Neuronal stem cell (in vitro differentiated cells): Measurements from ENCODE around the gene ACTN1.

ENCODE experiments used
- DNase-seq: peaks from one replicate; pipeline ENCODE4 v3.0.0-alpha.2; 2013; ENCODE audit warnings: low spot score
- H2AFZ ChIP-seq: one replicate; pipeline ENCODE4 v1.6.1; 2013; ENCODE audit warnings: mild to moderate bottlenecking, low read length, inconsistent platforms
- H2AK5ac ChIP-seq: 2 replicates; pipeline ENCODE4 v1.6.1; 2013; ENCODE audit warnings: low read depth, mild to moderate bottlenecking, inconsistent platforms, low read length, moderate library complexity, mixed read lengths
- H2BK120ac ChIP-seq: 2 replicates; pipeline ENCODE4 v1.6.1; 2013; ENCODE audit warnings: low read depth, mild to moderate bottlenecking, inconsistent platforms, low read length, moderate library complexity, mixed read lengths
- H2BK12ac ChIP-seq: one replicate; pipeline ENCODE4 v1.6.1; 2013; ENCODE audit warnings: low read length, inconsistent platforms
- H2BK15ac ChIP-seq: 2 replicates; pipeline ENCODE4 v1.6.1; 2013; ENCODE audit warnings: mild to moderate bottlenecking, low read length, inconsistent platforms, mixed read lengths
- H2BK5ac ChIP-seq: one replicate; pipeline ENCODE4 v1.6.1; 2013; ENCODE audit warnings: inconsistent platforms, mild to moderate bottlenecking, low read length, moderate library complexity
- H3K14ac ChIP-seq: one replicate; pipeline ENCODE4 v1.6.1; 2013; ENCODE audit warnings: low read length, inconsistent platforms
- H3K18ac ChIP-seq: 2 replicates; pipeline ENCODE4 v1.6.1; 2013; ENCODE audit warnings: low read length, inconsistent platforms
- H3K23ac ChIP-seq: 2 replicates; pipeline ENCODE4 v1.6.1; 2013; ENCODE audit warnings: low read depth, mild to moderate bottlenecking, mixed read lengths, low read length, inconsistent platforms; ENCODE audit not compliant: poor library complexity
- H3K27ac ChIP-seq: replicated peaks from 3 replicates; pipeline ENCODE4 v1.5.1; 2013; ENCODE audit warnings: low read length, inconsistent platforms
- H3K27me3 ChIP-seq, 3 experiments: 2 replicates each; pipeline ENCODE4 v1.6.1; 2013; ENCODE audit warnings: low read length in 3 of 3, mild to moderate bottlenecking in 2 of 3, inconsistent platforms in 1 of 3, low read depth in 1 of 3, mixed read lengths in 1 of 3, moderate library complexity in 1 of 3; ENCODE audit not compliant: control insufficient read depth in 3 of 3, insufficient read depth in 3 of 3
- H3K36me3 ChIP-seq, 2 donors: replicated peaks in 1 of 2; 2 replicates each; pipeline ENCODE4 v1.6.1; 2013; ENCODE audit warnings: low read length in 2 of 2; ENCODE audit not compliant: control insufficient read depth in 2 of 2, insufficient read depth in 2 of 2
- H3K4ac ChIP-seq: 2 replicates; pipeline ENCODE4 v1.6.1; 2013; ENCODE audit warnings: inconsistent platforms, mild to moderate bottlenecking, low read length, moderate library complexity
- H3K4me1 ChIP-seq, 2 donors: 1 replicate in 1 of 2; 2 replicates in 1 of 2; pipeline ENCODE4 v1.6.1; 2013; ENCODE audit warnings: low read length in 2 of 2, low read depth in 1 of 2; ENCODE audit not compliant: control insufficient read depth in 2 of 2, insufficient read depth in 1 of 2
- H3K4me2 ChIP-seq: one replicate; pipeline ENCODE4 v1.6.1; 2013; ENCODE audit warnings: mild to moderate bottlenecking, low read length, inconsistent platforms; ENCODE audit not compliant: insufficient read depth, poor library complexity, severe bottlenecking
- H3K4me3 ChIP-seq, 2 donors: 2 replicates each; pipeline ENCODE4 v1.5.1; 2013; ENCODE audit warnings: low read length in 2 of 2, mild to moderate bottlenecking in 2 of 2, inconsistent platforms in 1 of 2, moderate library complexity in 1 of 2
- H3K79me1 ChIP-seq: one replicate; pipeline ENCODE4 v1.6.1; 2013; ENCODE audit warnings: low read depth, mild to moderate bottlenecking, inconsistent platforms, low read length, moderate library complexity
- H3K9ac ChIP-seq: one replicate; pipeline ENCODE4 v1.6.1; 2013; ENCODE audit warnings: mild to moderate bottlenecking, low read depth, low read length, inconsistent platforms; ENCODE audit not compliant: poor library complexity
- H3K9me3 ChIP-seq, 2 donors: replicated peaks in 1 of 2; 2 replicates each; pipeline versions ENCODE3 to v1.6.1; 2013; ENCODE audit warnings: low read length in 2 of 2, mild to moderate bottlenecking in 2 of 2, inconsistent platforms in 1 of 2, low read depth in 1 of 2, mixed read lengths in 1 of 2, moderate library complexity in 1 of 2; ENCODE audit not compliant: control insufficient read depth in 2 of 2, insufficient read depth in 1 of 2
- H4K8ac ChIP-seq: one replicate; pipeline ENCODE4 v1.6.1; 2013; ENCODE audit warnings: low read depth, mild to moderate bottlenecking, inconsistent platforms, low read length, moderate library complexity
- H4K91ac ChIP-seq: one replicate; pipeline ENCODE4 v1.6.1; 2013; ENCODE audit warnings: low read length, low read depth, mild to moderate bottlenecking, inconsistent platforms; ENCODE audit not compliant: poor library complexity
- whole genome bisulfite sequencing, 2 donors: extraction: QIAGEN DNeasy Blood & Tissue Kit; methylation state at CpG; one replicate each; pipeline ENCODE4 v1.1.7; 2013; ENCODE audit warnings: missing lambda C conversion rate in 2 of 2, mixed read lengths in 1 of 2; ENCODE audit not compliant: insufficient read length in 2 of 2, insufficient replicate concordance in 1 of 2; ENCODE audit errors: extremely low coverage in 2 of 2; 5-methylcytosine and 5-hydroxymethylcytosine counted together

The ACTN1 gene

GRCh38 chr14:68986926-68987652, 8.0 kb upstream of the ACTN1 start:
- Histone ChIP-seq H3K23ac (no peak overlapping the region), H4K8ac (no peak overlapping the region), H3K27me3 (peaks cover 0 to 5% (median 0%) of the 10 kb centered on the region in 3 experiments), H3K14ac (no peak overlapping the region), H2BK5ac (no peak overlapping the region), H3K9ac (no peak overlapping the region), H3K18ac (no peak overlapping the region), H3K27ac (no peak overlapping the region), H3K36me3 (no peaks in the 10 kb centered on the region), H2BK120ac (no peak overlapping the region), H3K9me3 (no peaks in the 10 kb centered on the region), H3K4me3 (no peak overlapping the region), H3K79me1 (no peaks in the 10 kb centered on the region), H3K4me2 (no peak overlapping the region), H2AFZ (no peak overlapping the region), H2BK15ac (no peak overlapping the region), H3K4me1 (peaks cover 8 to 16% of the 10 kb centered on the region in 2 donors), H3K4ac (no peak overlapping the region), H4K91ac (no peak overlapping the region), H2BK12ac (no peak overlapping the region), H2AK5ac (no peak overlapping the region)
- WGBS, 2 donors: no CpG with 5 or more reads among the region's 2 CpGs
- DNase-seq: no peak

- no CpG with 5 or more reads among the region's 2 CpGs for WGBS, 2 donors
- no peak overlapping the region for H2BK15ac ChIP-seq
- H3K4me1 ChIP-seq: peaks cover 10 to 22% of the 10 kb centered on the region in 2 donors
- no peak overlapping the region for H3K18ac ChIP-seq
- H4K91ac ChIP-seq: no peak overlapping the region
- no peak overlapping the region for H2AFZ ChIP-seq
- no peaks in the 10 kb centered on the region for H3K27me3 ChIP-seq
- H3K14ac ChIP-seq: no peak overlapping the region
- H3K27ac ChIP-seq: no peak overlapping the region
- no peak overlapping the region for H2BK120ac ChIP-seq
- no peak overlapping the region for H2BK12ac ChIP-seq
- H3K4ac ChIP-seq: no peak overlapping the region
- H2AK5ac ChIP-seq: no peak overlapping the region
- no peak overlapping the region for H3K9ac ChIP-seq
- H3K36me3 ChIP-seq: no peaks in the 10 kb centered on the region
- no peak overlapping the region for H3K23ac ChIP-seq
- H3K79me1 ChIP-seq: no peaks in the 10 kb centered on the region
- H2BK5ac ChIP-seq: no peak overlapping the region
- H3K4me3 ChIP-seq: no peak overlapping the region
- no peak overlapping the region for H4K8ac ChIP-seq
- no peaks in the 10 kb centered on the region for H3K9me3 ChIP-seq
- H3K4me2 ChIP-seq: no peak overlapping the region
- DNase-seq: no peak
Measured at GRCh38 chr14:68986225-68986624, 7.1 kb upstream of the ACTN1 start.

- H3K4me2 ChIP-seq: no peak overlapping the region
- H4K91ac ChIP-seq: no peak overlapping the region
- H3K23ac ChIP-seq: no peak overlapping the region
- peaks cover 0 to 7% (median 0%) of the 10 kb centered on the region in 3 experiments for H3K27me3 ChIP-seq
- no peak overlapping the region for H2BK5ac ChIP-seq
- no peak overlapping the region for H2AK5ac ChIP-seq
- H3K27ac ChIP-seq: no peak overlapping the region
- H3K4ac ChIP-seq: no peak overlapping the region
- H4K8ac ChIP-seq: no peak overlapping the region
- DNase-seq: no peak
- no peak overlapping the region for H2BK12ac ChIP-seq
- no peaks in the 10 kb centered on the region for H3K36me3 ChIP-seq
- H3K14ac ChIP-seq: no peak overlapping the region
- H3K4me3 ChIP-seq: no peak overlapping the region
- WGBS, 2 donors: no CpG with 5 or more reads among the region's 1 CpG
- H2AFZ ChIP-seq: no peak overlapping the region
- H3K9ac ChIP-seq: no peak overlapping the region
- H3K4me1 ChIP-seq: peaks cover 14 to 25% of the 10 kb centered on the region in 2 donors
- H2BK120ac ChIP-seq: no peak overlapping the region
- no peaks in the 10 kb centered on the region for H3K79me1 ChIP-seq
- H3K18ac ChIP-seq: no peak overlapping the region
- H2BK15ac ChIP-seq: no peak overlapping the region
- no peaks in the 10 kb centered on the region for H3K9me3 ChIP-seq
Measured at GRCh38 chr14:68984686-68985085, 5.6 kb upstream of the ACTN1 start.

- no peak overlapping the region for H3K9ac ChIP-seq
- H4K8ac ChIP-seq: no peak overlapping the region
- no peak overlapping the region for H3K23ac ChIP-seq
- no peak overlapping the region for H2AK5ac ChIP-seq
- H3K36me3 ChIP-seq: no peaks in the 10 kb centered on the region
- H4K91ac ChIP-seq: no peak overlapping the region
- no peak overlapping the region for H3K27ac ChIP-seq
- no peak overlapping the region for H3K14ac ChIP-seq
- H2BK120ac ChIP-seq: no peak overlapping the region
- H3K9me3 ChIP-seq: no peaks in the 10 kb centered on the region
- no peak overlapping the region for H2BK15ac ChIP-seq
- H3K18ac ChIP-seq: no peak overlapping the region
- peaks cover 10 to 16% of the 10 kb centered on the region in 2 donors for H3K4me1 ChIP-seq
- H3K79me1 ChIP-seq: peaks cover under 1% of the 10 kb centered on the region
- no peak overlapping the region for H2AFZ ChIP-seq
- no peak for DNase-seq
- no peak overlapping the region for H3K4me2 ChIP-seq
- H3K4me3 ChIP-seq: no peak overlapping the region
- H3K27me3 ChIP-seq: peaks cover 0 to 7% (median 0%) of the 10 kb centered on the region in 3 experiments
- no peak overlapping the region for H2BK12ac ChIP-seq
- no peak overlapping the region for H3K4ac ChIP-seq
- H2BK5ac ChIP-seq: no peak overlapping the region
- no CpG with 5 or more reads among the region's 3 CpGs for whole genome bisulfite sequencing, 2 donors
Measured at GRCh38 chr14:68983191-68983590, 4.1 kb upstream of the ACTN1 start.
